GM12865 (cell line): ENCODE data around the gene MTERF2.

ENCODE experiments used
- DNase-seq: peaks from one replicate; pipeline ENCODE4 v3.0.0; 2010; ENCODE audit warnings: low read depth
- H3K4me3 ChIP-seq: 2 replicates; pipeline ENCODE4 v1.5.1; 2011; ENCODE audit warnings: mild to moderate bottlenecking, low read depth, low read length, control low read depth
- TF ChIP-seq, protein P1 (sequence below): IDR thresholded peaks from 2 replicates; pipeline ENCODE4 v1.5.1; 2011; ENCODE audit warnings: low read length, control low read depth, low read depth, inconsistent platforms; ENCODE audit not compliant: insufficient read depth; ENCODE audit errors: missing control alignments

Gene MTERF2

DNA sequence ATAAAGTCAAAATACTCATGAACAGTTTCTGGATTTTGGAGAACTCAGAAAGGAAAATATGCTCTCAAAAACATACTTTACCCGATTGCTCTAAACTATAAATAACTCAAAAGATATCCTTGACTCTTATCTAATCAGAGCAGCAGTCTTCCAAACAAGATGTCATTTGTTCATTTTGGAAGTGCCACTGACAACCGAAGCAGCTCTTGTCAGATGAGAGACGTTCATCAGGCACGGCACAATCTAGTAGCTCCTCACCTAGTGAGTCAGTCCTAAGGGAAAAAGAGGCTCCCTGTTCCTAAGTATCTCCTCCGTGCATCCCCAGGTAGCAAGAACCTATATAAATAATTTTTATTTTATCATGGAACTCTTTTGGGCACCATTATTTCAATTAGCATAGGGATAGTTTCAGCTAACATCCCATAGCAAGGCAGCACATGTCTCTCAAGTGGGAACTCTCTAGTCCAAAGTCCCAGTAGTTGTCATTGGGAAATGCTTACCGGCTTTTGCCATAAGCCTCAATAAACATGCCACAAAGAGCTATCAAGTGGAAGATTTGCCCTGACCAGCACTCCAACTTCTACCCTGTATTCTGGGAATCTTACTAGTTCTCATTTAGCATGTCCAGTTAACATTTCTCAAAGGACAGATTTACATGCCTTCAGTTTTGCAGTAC lies 45.3 kb downstream of the MTERF2 start:
- no peak for DNase-seq
- H3K4me3 ChIP-seq = no peak overlapping the region
- TF ChIP-seq, protein P1, sequence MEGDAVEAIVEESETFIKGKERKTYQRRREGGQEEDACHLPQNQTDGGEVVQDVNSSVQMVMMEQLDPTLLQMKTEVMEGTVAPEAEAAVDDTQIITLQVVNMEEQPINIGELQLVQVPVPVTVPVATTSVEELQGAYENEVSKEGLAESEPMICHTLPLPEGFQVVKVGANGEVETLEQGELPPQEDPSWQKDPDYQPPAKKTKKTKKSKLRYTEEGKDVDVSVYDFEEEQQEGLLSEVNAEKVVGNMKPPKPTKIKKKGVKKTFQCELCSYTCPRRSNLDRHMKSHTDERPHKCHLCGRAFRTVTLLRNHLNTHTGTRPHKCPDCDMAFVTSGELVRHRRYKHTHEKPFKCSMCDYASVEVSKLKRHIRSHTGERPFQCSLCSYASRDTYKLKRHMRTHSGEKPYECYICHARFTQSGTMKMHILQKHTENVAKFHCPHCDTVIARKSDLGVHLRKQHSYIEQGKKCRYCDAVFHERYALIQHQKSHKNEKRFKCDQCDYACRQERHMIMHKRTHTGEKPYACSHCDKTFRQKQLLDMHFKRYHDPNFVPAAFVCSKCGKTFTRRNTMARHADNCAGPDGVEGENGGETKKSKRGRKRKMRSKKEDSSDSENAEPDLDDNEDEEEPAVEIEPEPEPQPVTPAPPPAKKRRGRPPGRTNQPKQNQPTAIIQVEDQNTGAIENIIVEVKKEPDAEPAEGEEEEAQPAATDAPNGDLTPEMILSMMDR = no peak

DNA sequence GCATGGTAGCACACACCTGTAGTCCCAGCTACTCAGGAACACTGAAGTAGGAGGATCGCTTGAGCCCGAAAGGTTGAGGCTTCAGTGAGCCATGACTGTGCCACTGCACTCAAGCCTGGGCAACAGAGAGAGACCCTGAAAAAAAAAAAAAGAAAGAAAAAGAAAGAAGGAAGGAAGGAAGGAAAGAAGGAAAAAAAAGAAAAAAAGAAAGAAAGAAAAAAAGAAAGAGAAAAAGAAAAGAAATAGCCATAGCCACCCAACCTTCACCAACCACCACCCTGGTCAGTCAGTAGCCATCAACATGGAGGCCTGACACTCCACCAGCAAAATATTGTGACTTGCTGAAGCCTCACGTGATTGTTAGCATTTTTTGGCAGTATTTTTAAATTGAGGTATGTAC lies 52.7 kb downstream of the MTERF2 start:
- no peak overlapping the region for H3K4me3 ChIP-seq
- DNase-seq = no peak
- TF ChIP-seq, protein P1 = no peak
